Measurements from ENCODE around the gene DTD2.
"Not testable (repeated sequence)": the region's sequence is repeated elsewhere in the genome, so short reads cannot be mapped to it uniquely, and the experiment has no call there.

Gene DTD2

GRCh38 chr14:31441273-31442111 lies 15.8 kb downstream of the DTD2 start:
- peak; percentile 64 for DNase-seq (ENCODE audit: low spot score)

GRCh38 chr14:31440280-31440679 lies 17.0 kb downstream of the DTD2 start:
- no peak for DNase-seq (ENCODE audit: low spot score)

- peak; percentile 29 for DNase-seq (ENCODE audit: low spot score)
These were observed 17.7 kb downstream of the DTD2 start for GRCh38 chr14:31439561-31439960.

- not testable (repeated sequence) for DNase-seq (ENCODE audit: low spot score)
These were observed 20.1 kb downstream of the DTD2 start for GRCh38 chr14:31437045-31437691.

GRCh38 chr14:31435276-31435675 lies 22.0 kb downstream of the DTD2 start:
- peak; percentile 77 for DNase-seq (ENCODE audit: low spot score)

GRCh38 chr14:31430634-31431264 lies 26.6 kb downstream of the DTD2 start:
- DNase-seq (ENCODE audit: low spot score), result no peak

GRCh38 chr14:31429791-31430190 lies 27.5 kb downstream of the DTD2 start:
- no peak for DNase-seq (ENCODE audit: low spot score)

GRCh38 chr14:31428011-31428410 lies 29.3 kb downstream of the DTD2 start:
- no peak for DNase-seq (ENCODE audit: low spot score)

GRCh38 chr14:31426663-31427062 lies 30.6 kb downstream of the DTD2 start:
- DNase-seq (ENCODE audit: low spot score), result no peak

- no peak for DNase-seq (ENCODE audit: low spot score)
These were observed 31.4 kb downstream of the DTD2 start for GRCh38 chr14:31425905-31426304.

- DNase-seq (ENCODE audit: low spot score), result no peak
These were observed 36.1 kb downstream of the DTD2 start for GRCh38 chr14:31421200-31421599.

GRCh38 chr14:31420319-31421111 lies 36.8 kb downstream of the DTD2 start, which contains the start of gene HEATR5A:
HEATR5A (minus strand) TSS chr14:31420550; CDS start chr14:31402975, 17,575 bp downstream.
- peak; percentile 97 for DNase-seq (ENCODE audit: low spot score)

GRCh38 chr14:31419967-31420318 lies 37.4 kb downstream of the DTD2 start:
- DNase-seq (ENCODE audit: low spot score), result peak; percentile 80

GRCh38 chr14:31419179-31419966 lies 37.9 kb downstream of the DTD2 start:
- DNase-seq (ENCODE audit: low spot score), result peak; percentile 5

- no peak for DNase-seq (ENCODE audit: low spot score)
These were observed 38.9 kb downstream of the DTD2 start for GRCh38 chr14:31418440-31418839.

GRCh38 chr14:31414190-31414833 lies 43.0 kb downstream of the DTD2 start:
- DNase-seq (ENCODE audit: low spot score), result peak; percentile 12

- DNase-seq (ENCODE audit: low spot score), result peak; percentile 17
These were observed 46.0 kb downstream of the DTD2 start for GRCh38 chr14:31411218-31411727.

- DNase-seq (ENCODE audit: low spot score), result no peak
These were observed 47.2 kb downstream of the DTD2 start for GRCh38 chr14:31410048-31410650.

GRCh38 chr14:31408421-31408820 lies 48.9 kb downstream of the DTD2 start:
- DNase-seq (ENCODE audit: low spot score), result no peak

GRCh38 chr14:31405599-31406232 lies 51.6 kb downstream of the DTD2 start:
- DNase-seq (ENCODE audit: low spot score), result no peak
